K562 (cell line): Measurements from ENCODE around the gene IL2. TPM values are rescaled to one million over a fixed set of nuclear protein-coding genes. Genes with fewer than 3 reads are reported as not detected.

Experiments used
- ATAC-seq: fragments of 200-7000 bp; cut with Tn5 transposase; 3 replicates; pipeline ENCODE4 v1.9.1; 2020; ENCODE audit warnings: moderate library complexity
- BruUV-seq: library from RNA; stranded (reverse); fragments of 400-500 nt; replicated peaks from 2 replicates; lab custom pipeline; 2021; lab: Mats Ljungman, UMichigan
- CTCF ChIA-PET: fragments of 300-600 bp; formaldehyde crosslinking; extraction: SDS; loops from one replicate; lab custom pipeline; 2021; ENCODE audit warnings: low intra/inter-chr PET ratio; lab: Yijun Ruan, JAX
- POLR2A ChIA-PET: fragments of 300-600, 350-650 bp; sonication (Branson Sonifier 250); formaldehyde crosslinking; extraction: SDS; loops from one replicate; lab custom pipeline; 2021; ENCODE audit warnings: antibody characterized with exemption, inconsistent platforms; lab: Yijun Ruan, JAX
- DNase-seq, 4 experiments: peaks; one replicate each; pipeline versions ENCODE4 v3.0.0 to v3.0.0-alpha.2; 2011 to 2018; ENCODE audit warnings: low spot score in 3 of 4, mixed read lengths in 3 of 4; ENCODE audit errors: extremely low read depth in 1 of 4
- FAIRE-seq: peaks from 2 replicates; lab custom pipeline; 2011; peaks lifted over from hg19 to GRCh38; lab: Jason Lieb, UNC
- H2AFZ ChIP-seq: 2 replicates; pipeline ENCODE4 v1.6.0; 2011; ENCODE audit warnings: low read depth, low read length, control low read depth, inconsistent platforms
- H3K27ac ChIP-seq: fragments of 200-600 bp; 3 replicates; pipeline ENCODE4 v1.8.0; 2011; ENCODE audit warnings: low read depth, mild to moderate bottlenecking, control low read depth, inconsistent platforms, low read length, moderate library complexity, mixed read lengths; ENCODE audit errors: extremely low read depth
- H3K27me3 ChIP-seq, 2 experiments: fragments of 300-600 bp in 1 of 2; 2 replicates in 1 of 2; 3 replicates in 1 of 2; pipeline versions ENCODE4 v1.6.0 to v1.8.0; 2011; ENCODE audit warnings: inconsistent platforms in 2 of 2, low read length in 2 of 2, mild to moderate bottlenecking in 1 of 2, mixed read lengths in 1 of 2, moderate library complexity in 1 of 2; ENCODE audit not compliant: control insufficient read depth in 2 of 2, insufficient read depth in 2 of 2
- H3K36me3 ChIP-seq: fragments of 300-600 bp; 3 replicates; pipeline ENCODE4 v1.8.0; 2011; ENCODE audit warnings: mild to moderate bottlenecking, low read length, inconsistent platforms; ENCODE audit not compliant: control insufficient read depth, insufficient read depth
- H3K4me1 ChIP-seq, 2 experiments: fragments of 200-600 bp in 1 of 2; replicated peaks in 1 of 2; 2 replicates in 1 of 2; 3 replicates in 1 of 2; pipeline versions ENCODE4 v1.5.1 to v1.8.0; 2011; ENCODE audit warnings: inconsistent platforms in 2 of 2, low read length in 2 of 2, mild to moderate bottlenecking in 1 of 2, mixed read lengths in 1 of 2, moderate library complexity in 1 of 2; ENCODE audit not compliant: control insufficient read depth in 2 of 2, insufficient read depth in 2 of 2
- H3K4me2 ChIP-seq: 2 replicates; pipeline ENCODE4 v1.6.1; 2011; ENCODE audit warnings: low read length, control low read depth, inconsistent platforms, mixed read lengths; ENCODE audit not compliant: insufficient read depth
- H3K4me3 ChIP-seq: fragments of 200-600 bp; sonication (generic), shearing (Covaris generic); 2 replicates; pipeline ENCODE4 v1.5.1; 2016; ENCODE audit warnings: control low read depth, inconsistent platforms
- H3K79me2 ChIP-seq: fragments of 200-600 bp; 3 replicates; pipeline ENCODE4 v1.8.0; 2011; ENCODE audit warnings: low read length, inconsistent platforms; ENCODE audit not compliant: control insufficient read depth, insufficient read depth
- H3K9ac ChIP-seq, 2 experiments: 2 replicates each; pipeline versions ENCODE4 v1.6.0 to v1.6.1; 2011; ENCODE audit warnings: low read depth in 2 of 2, low read length in 2 of 2, control low read depth in 1 of 2, inconsistent platforms in 1 of 2, mild to moderate bottlenecking in 1 of 2, mixed read lengths in 1 of 2; ENCODE audit not compliant: insufficient read depth in 1 of 2
- H3K9me1 ChIP-seq: one replicate; pipeline ENCODE4 v1.6.0; 2011; ENCODE audit warnings: inconsistent platforms, mild to moderate bottlenecking, low read length, moderate library complexity; ENCODE audit not compliant: control insufficient read depth, insufficient read depth
- H3K9me3 ChIP-seq: replicated peaks from 2 replicates; pipeline ENCODE4 v1.5.1; 2011; ENCODE audit warnings: low read depth, low read length, inconsistent platforms; ENCODE audit not compliant: control insufficient read depth, insufficient read depth
- H4K20me1 ChIP-seq: replicated peaks from 2 replicates; pipeline ENCODE4 v1.6.1; 2011; ENCODE audit warnings: low read length, inconsistent platforms, mixed read lengths; ENCODE audit not compliant: control insufficient read depth, insufficient read depth
- IRF2 ChIP-seq: sonication (generic); formaldehyde crosslinking; IDR thresholded peaks from 2 replicates; pipeline ENCODE4 v1.8.1; 2022; ENCODE audit warnings: mild to moderate bottlenecking, missing genetic modification reagents
- MTF1 ChIP-seq: fragments of 250-450 bp; sonication (Bioruptor Pico); IDR thresholded peaks from 2 replicates; pipeline ENCODE4 v1.9.0; 2021; ENCODE audit warnings: moderate library complexity, mild to moderate bottlenecking, inconsistent platforms, borderline replicate concordance
- ZNF75A ChIP-seq: fragments of 450-650 bp; formaldehyde crosslinking; IDR thresholded peaks from 2 replicates; pipeline ENCODE4 v1.4.0; 2020; ENCODE audit warnings: mild to moderate bottlenecking
- ZNF785 ChIP-seq: fragments of 250-450 bp; sonication (Bioruptor Pico); IDR thresholded peaks from 2 replicates; pipeline ENCODE4 v1.4.0; 2020; ENCODE audit warnings: mild to moderate bottlenecking
- WGBS: fragments of 100-300 bp; shearing (Covaris generic); methylation state at CpG from one replicate; pipeline ENCODE4 v1.1.6; 2016; ENCODE audit warnings: low coverage, mixed read lengths; ENCODE audit not compliant: insufficient coverage; ENCODE audit errors: missing lambda C conversion rate; 5-methylcytosine and 5-hydroxymethylcytosine counted together
- in situ Hi-C: fragments of 300-500 bp; cut with MboI; formaldehyde crosslinking; loops from 4 replicates; pipeline ENCODE4 v1.15.0; 2018; ENCODE audit warnings: inconsistent platforms, mixed read lengths
- intact Hi-C: fragments of 100-400 bp; cut with micrococcal nuclease; formaldehyde crosslinking; loops from 2 replicates; pipeline ENCODE4 v1.14.2; 2022
- polyA plus RNA-seq, 8 experiments: library from polyadenylated mRNA; depleted of rRNA in 4 of 8; stranded (reverse) in 5 of 8; unstranded in 3 of 8; fragments of >200 nt; fragmentation: Nextera tagmentation in 2 of 8; fragmentation: Illumina TruSeq in 1 of 8; extraction: Ambion mirVana in 2 of 8; extraction: Trizol in 1 of 8; gene quantifications; 2 replicates each; pipeline versions ENCODE4 v1.2.1 to v1.2.3, GENCODE V29; 2011 to 2014; ENCODE audit warnings: inconsistent platforms in 1 of 8, missing spikeins in 1 of 8
- total RNA-seq, 7 experiments: library from RNA; depleted of rRNA in 6 of 7; stranded (reverse); fragments of >200 nt in 6 of 7; fragmentation: Illumina TruSeq in 2 of 7; extraction: Trizol in 2 of 7; gene quantifications; 2 replicates each; pipeline versions ENCODE4 v1.2.1 to v1.2.3, GENCODE V29; 2011 to 2021; ENCODE audit warnings: low replicate concordance in 1 of 7
- TF ChIP-seq, protein P1 (sequence below): fragments of 450-650 bp; conservative IDR thresholded peaks from 2 replicates; pipeline ENCODE4 v1.6.1; 2016; ENCODE audit warnings: missing genetic modification characterization, low read depth, mild to moderate bottlenecking, missing compliant biosample characterization, moderate library complexity
- TF ChIP-seq, protein P2 (sequence below), 2 experiments: fragments of 450-650 bp in 1 of 2; IDR thresholded peaks; 2 replicates each; pipeline ENCODE4 v1.6.1; 2011 to 2017; ENCODE audit warnings: low read depth in 2 of 2, antibody characterized with exemption in 1 of 2, borderline replicate concordance in 1 of 2, low read length in 1 of 2, mild to moderate bottlenecking in 1 of 2, mixed read lengths in 1 of 2; ENCODE audit not compliant: control insufficient read depth in 1 of 2
- TF ChIP-seq, protein P3 (sequence below): sonication (generic); IDR thresholded peaks from 2 replicates; pipeline ENCODE4 v1.6.1; 2016

IL2 gene
- total and polyA plus RNA-seq, 9 of the 15 experiments (the other 6 are each of a cell fraction or from before 2014, with no cell fraction given): 0.11 to 0.89 TPM; not detected in 7

DNA sequence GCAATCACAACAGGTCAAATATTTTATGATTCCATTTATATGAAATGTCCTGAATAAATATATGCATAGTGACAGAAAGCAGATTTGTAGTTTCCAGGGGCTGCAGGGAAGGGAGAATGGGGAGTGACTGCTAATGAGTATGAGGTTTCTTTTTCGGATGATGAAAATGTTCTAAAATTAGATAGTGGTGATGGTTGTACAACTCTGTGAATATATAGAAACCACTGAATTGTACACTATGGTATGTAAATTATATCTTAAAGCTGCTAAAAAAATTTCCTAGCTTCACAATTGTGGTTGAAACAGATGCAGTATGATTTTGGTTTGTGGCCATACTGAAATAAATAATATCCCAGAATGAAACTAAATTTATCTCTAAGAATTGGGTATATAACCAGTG, 12.9 kb upstream of the IL2 start (continued):
- TF ChIP-seq, protein P1, sequence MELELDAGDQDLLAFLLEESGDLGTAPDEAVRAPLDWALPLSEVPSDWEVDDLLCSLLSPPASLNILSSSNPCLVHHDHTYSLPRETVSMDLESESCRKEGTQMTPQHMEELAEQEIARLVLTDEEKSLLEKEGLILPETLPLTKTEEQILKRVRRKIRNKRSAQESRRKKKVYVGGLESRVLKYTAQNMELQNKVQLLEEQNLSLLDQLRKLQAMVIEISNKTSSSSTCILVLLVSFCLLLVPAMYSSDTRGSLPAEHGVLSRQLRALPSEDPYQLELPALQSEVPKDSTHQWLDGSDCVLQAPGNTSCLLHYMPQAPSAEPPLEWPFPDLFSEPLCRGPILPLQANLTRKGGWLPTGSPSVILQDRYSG (tag): no peak
- TF ChIP-seq, protein P2, sequence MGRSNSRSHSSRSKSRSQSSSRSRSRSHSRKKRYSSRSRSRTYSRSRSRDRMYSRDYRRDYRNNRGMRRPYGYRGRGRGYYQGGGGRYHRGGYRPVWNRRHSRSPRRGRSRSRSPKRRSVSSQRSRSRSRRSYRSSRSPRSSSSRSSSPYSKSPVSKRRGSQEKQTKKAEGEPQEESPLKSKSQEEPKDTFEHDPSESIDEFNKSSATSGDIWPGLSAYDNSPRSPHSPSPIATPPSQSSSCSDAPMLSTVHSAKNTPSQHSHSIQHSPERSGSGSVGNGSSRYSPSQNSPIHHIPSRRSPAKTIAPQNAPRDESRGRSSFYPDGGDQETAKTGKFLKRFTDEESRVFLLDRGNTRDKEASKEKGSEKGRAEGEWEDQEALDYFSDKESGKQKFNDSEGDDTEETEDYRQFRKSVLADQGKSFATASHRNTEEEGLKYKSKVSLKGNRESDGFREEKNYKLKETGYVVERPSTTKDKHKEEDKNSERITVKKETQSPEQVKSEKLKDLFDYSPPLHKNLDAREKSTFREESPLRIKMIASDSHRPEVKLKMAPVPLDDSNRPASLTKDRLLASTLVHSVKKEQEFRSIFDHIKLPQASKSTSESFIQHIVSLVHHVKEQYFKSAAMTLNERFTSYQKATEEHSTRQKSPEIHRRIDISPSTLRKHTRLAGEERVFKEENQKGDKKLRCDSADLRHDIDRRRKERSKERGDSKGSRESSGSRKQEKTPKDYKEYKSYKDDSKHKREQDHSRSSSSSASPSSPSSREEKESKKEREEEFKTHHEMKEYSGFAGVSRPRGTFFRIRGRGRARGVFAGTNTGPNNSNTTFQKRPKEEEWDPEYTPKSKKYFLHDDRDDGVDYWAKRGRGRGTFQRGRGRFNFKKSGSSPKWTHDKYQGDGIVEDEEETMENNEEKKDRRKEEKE (IDR thresholded peaks at IDR 0.05; ENCODE audit: borderline replicate concordance in 1 of 2, control insufficient read depth in 1 of 2, low read depth in 2 of 2, low read length in 1 of 2): no peak
- TF ChIP-seq MTF1 (CRISPR knock-in tag) (no peak), IRF2 (no peak), ZNF785 (CRISPR knock-in tag) (no peak)

DNA sequence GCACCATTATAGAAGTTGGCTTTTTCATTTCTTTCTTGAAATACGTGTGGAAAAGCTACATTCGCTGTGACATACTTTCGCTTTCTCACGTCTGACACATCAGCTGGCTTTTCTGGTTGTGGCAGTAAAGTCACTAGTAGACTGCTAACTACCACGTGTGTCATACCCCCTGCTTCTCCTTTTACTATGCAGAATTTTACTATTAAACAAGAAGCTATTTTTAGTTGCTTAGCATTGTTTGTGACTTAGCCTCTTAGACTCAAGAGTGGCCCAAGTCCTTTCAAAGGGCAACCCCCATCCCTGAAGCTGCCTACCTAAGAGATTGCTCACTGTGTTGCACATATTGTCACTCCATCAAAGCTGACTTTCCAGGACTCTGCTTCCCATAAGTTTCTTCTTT, 2.1 kb upstream of the IL2 start:
- DNase-seq (peak in 1 of 4 experiments; percentile 33), FAIRE-seq (peak; percentile 19), ATAC-seq (peak; percentile 84)
- intact Hi-C loops: no loop called here
- POLR2A ChIA-PET: interaction anchor here (1.1 kb wide), 1 partner anchor 14 kb away, joined by 3 read pairs; no protein-coding TSS in a partner anchor
- 7% methylated on average over 5 of the region's 5 CpGs for WGBS
- Histone ChIP-seq H3K4me1 (no peaks in the 10 kb centered on the region; a peak in 1 of 5 replicates), H3K36me3 (no peaks in the 10 kb centered on the region), H3K4me2 (peak overlapping the region; percentile 73), H3K4me3 (peak overlapping the region; percentile 32), H3K9me3 (no peaks in the 10 kb centered on the region), H3K27me3 (no peaks in the 10 kb centered on the region), H2AFZ (peak overlapping the region; percentile 97), H3K79me2 (no peaks in the 10 kb centered on the region), H3K9ac (peak overlapping the region in 1 of 2 experiments; percentile 43; a peak in 2 of 4 replicates), H3K9me1 (no peaks in the 10 kb centered on the region), H4K20me1 (no peaks in the 10 kb centered on the region), H3K27ac (peak overlapping the region; percentile 51)
- CTCF ChIA-PET: no interaction called here
- in situ Hi-C loops: no loop called here
- no TSS peak for BruUV-seq
- TF ChIP-seq, protein P3, sequence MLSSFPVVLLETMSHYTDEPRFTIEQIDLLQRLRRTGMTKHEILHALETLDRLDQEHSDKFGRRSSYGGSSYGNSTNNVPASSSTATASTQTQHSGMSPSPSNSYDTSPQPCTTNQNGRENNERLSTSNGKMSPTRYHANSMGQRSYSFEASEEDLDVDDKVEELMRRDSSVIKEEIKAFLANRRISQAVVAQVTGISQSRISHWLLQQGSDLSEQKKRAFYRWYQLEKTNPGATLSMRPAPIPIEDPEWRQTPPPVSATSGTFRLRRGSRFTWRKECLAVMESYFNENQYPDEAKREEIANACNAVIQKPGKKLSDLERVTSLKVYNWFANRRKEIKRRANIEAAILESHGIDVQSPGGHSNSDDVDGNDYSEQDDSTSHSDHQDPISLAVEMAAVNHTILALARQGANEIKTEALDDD: peak; percentile 86
- no peak for TF ChIP-seq ZNF75A (CRISPR knock-in tag)
